NCI-H1417 treated with DMSO at 0.1 percent for 48 hours (cell line): ENCODE data around the gene MT1F.
"Not testable (repeated sequence)": the region's sequence is repeated elsewhere in the genome, so short reads cannot be mapped to it uniquely, and the experiment has no call there.

ENCODE experiments used
- DNase-seq: peaks from one replicate; lab custom pipeline; 2025; lab: John Stamatoyannopoulos, UW

Gene MT1F

GRCh38 chr16:56672761-56673536 is 15.2 kb downstream of the MT1F start:
- no peak for DNase-seq

DNA sequence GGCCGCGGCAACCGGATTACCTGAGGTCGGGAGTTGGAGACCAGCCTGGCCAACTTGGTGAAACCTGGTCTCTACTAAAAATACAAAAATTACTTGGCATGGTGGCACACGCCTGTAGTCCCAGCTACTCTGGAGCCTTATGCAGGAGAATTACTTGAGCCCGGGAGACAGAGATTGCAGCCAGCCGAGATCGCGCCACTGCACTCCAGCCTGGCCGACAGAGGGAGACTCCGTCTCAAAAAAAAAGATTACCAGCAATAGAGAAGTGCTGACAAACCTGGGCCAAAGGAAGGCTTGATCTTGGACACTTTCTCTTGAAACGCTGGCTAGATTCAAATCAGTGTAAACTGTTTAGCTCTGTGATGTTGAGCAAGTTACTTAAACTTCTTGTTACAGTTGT is 16.2 kb downstream of the MT1F start:
- DNase-seq = no peak

- not testable (repeated sequence) for DNase-seq
Observed at GRCh38 chr16:56674570-56674969, 16.8 kb downstream of the MT1F start.

DNA sequence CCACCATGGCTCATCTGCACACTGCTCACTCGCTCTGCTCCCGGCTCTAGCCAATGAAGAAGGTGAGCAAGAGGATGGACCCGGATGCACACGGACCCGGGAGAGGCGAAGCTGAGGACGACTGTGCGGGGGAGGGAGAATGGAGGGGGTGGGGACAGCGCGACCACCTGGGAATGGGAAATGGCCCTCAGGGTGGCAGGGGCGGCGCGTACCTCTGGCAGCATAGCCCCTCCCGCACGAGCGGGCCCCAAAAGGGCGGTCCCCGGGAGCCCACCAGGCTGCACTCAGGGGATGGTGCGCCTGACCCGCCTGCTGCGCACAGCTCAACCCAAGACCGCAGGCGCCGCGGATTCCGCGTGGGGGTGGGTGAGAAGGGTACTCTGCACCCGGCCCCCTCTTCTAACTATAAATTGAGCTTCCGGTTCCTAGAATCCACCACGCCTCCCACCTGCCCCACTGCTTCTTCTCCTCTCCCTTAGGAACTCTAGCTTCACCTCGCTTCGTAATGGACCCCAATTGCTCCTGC is 18.0 kb downstream of the MT1F start:
- DNase-seq = no peak

GRCh38 chr16:56677474-56677873 is 19.7 kb downstream of the MT1F start:
- DNase-seq = no peak

DNA sequence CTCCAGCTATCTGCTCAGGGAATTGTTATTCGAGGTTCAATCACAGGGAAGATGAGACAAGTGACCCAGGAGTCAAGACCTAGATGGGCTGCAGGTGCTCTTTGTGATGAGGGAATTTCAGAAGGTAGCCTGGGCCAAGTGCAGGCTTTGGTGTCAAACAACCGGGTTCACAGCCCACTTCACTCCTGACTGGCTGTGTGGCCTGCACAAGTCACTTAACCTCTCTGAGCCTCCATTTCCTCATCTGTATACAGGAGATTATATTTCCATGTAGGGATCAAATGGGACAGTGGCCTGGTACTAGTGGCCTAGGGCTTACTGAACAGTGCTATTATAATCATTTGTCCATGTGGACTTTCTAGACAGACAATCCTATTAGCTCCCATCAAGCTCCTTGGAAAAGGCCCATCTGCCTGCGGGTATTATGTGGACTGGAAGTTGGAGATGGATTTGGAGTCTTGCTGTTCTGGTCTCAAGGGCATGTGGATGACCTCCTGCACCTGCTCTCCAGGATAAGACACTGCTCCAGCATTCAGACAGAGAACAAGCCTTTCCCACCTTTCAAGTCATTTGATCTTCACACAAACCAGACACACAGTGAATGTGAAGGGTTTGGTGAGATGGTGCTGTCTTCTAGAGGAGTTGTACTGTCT is 21.4 kb downstream of the MT1F start:
- no peak for DNase-seq

- DNase-seq = no peak
Observed at GRCh38 chr16:56679818-56680217, 22.1 kb downstream of the MT1F start.

DNA sequence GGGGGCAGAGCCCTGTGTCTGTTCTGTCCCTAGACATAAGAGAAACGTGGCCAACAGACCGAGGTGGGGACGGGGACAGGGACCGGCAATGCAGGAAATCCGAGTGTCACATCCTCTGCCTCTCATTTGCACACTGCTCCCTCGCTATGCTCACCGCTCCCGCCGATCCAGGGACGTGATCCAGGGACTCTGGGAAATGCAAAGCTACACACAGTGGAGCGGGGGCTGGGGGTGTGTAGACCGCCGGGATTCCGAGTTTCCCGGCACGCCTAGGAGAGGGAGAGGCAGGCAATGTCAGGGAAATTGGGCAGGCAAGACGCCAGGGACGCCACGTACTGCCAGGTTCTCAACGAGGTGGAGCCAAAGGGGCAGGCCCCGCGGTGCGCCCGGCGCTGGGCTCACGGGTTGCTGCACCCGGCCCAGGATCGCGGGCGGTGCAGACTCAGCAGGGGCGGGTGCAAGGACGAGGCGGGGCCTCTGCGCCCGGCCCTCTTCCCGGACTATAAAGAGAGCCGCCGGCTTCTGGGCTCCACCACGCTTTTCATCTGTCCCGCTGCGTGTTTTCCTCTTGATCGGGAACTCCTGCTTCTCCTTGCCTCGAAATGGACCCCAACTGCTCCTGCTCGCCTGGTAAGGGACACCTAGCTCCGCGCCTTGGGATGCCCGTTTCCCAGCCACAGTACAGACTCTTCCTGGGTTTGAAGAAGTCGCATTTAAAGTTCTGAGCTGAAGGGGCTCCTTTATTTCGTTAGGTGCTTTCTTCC is 24.4 kb downstream of the MT1F start, which contains the start of gene MT1X:
TSS of gene MT1X (plus strand) at position 532 of the 764 bp plus-strand sequence. CDS start at position 603, 71 bp downstream.
- DNase-seq = peak; percentile 4

DNA sequence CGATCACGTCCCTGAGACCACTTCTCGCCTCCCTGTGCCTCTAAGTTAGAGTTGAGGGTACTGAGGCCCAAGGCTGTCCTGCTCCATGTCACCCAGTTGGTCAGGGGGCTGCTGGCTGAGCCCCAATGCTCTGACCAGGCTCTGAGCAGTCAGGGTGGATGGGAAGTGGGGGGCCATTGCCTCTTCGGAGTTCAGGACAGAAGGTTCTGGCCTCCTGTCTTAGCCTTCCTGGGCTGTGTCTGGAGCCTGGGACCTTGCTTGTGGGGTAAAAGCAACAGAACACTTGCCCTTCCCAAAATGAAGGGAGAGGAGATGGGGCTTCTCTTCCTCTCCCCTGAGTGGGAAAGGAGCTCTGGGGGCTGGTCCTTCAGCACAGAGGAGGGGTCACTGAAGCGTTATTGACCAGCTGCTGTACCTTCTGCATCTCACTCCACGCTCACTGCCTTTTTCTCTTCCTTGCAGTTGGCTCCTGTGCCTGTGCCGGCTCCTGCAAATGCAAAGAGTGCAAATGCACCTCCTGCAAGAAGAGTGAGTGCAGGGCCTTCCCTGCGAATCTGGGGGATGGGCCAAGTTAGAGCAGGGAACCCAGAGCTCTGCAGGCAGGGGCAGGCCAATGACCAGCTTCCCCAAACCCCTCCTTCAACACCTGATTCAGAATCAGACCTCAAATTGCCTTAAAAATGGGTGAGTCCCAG is 25.1 kb downstream of the MT1F start:
- DNase-seq = no peak

DNA sequence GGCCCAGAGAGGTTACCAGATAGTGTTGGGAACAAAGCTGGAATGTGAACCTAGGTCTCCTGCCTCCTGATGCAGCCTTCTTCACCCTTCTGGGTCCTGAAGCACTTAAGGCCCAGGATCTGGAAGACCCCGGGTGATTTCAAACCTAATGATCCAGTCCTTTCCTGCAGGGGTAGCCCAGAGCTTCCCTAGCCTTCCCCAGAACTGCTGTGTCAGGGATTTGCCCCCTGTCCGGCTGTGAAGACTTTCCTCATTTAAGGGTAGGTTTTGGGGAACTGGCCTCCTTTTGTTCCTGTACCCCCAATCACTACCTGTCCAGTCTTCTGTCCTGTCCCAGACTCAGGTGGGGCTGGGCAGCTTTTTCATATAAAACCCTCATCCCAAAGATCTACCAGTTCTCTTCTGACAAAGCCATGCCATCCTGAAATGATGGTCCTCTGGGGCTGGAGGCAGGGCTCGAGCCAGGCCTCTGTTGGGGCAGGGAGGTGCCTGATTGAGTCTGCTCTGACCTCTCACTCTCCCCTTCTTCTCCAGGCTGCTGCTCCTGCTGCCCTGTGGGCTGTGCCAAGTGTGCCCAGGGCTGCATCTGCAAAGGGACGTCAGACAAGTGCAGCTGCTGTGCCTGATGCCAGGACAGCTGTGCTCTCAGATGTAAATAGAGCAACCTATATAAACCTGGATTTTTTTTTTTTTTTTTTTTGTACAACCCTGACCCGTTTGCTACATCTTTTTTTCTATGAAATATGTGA is 25.8 kb downstream of the MT1F start:
- no peak for DNase-seq

- no peak for DNase-seq
Observed at GRCh38 chr16:56684256-56684925, 26.6 kb downstream of the MT1F start.

GRCh38 chr16:56684926-56685590 is 27.3 kb downstream of the MT1F start:
- no peak for DNase-seq

DNA sequence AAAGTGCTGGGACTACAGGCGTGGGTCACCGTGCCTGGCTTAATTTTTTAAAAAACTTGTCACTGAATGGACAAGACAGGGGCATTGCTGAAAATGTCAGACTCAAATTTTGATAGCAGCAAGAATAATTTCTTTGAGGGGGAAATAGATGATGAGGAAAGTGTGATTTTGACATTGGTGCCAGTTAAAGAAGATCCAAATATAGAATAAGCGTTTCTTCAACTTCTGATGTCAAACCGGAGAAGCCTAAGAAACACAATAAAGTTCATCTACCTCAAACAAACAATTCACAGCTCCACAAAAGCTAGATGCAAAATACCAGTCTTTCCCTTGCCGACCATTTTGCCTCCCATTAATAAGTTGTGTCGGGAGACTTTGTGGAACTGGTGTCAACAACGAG is 29.0 kb downstream of the MT1F start:
- no peak for DNase-seq

GRCh38 chr16:56688762-56689161 is 31.0 kb downstream of the MT1F start:
- DNase-seq = no peak

DNA sequence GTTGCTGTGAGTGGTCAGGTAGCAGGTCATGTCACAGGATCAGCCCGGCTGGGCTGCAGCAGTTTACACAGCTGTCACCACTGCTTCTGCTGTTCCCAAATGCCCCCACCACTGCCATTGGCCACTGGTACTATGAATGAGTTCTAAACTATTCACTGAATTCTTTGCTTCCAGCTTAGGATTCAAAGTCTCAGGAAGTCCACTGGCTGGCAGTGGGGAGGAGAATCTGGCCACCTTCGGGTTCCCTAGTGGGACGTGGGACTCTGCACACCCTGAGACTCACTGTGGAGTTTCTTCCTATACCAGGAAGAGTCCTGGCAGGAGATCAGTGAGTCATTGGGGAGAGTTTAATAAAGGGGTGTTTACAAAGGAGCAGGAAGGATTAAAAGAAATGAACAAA is 31.4 kb downstream of the MT1F start:
- no peak for DNase-seq

DNA sequence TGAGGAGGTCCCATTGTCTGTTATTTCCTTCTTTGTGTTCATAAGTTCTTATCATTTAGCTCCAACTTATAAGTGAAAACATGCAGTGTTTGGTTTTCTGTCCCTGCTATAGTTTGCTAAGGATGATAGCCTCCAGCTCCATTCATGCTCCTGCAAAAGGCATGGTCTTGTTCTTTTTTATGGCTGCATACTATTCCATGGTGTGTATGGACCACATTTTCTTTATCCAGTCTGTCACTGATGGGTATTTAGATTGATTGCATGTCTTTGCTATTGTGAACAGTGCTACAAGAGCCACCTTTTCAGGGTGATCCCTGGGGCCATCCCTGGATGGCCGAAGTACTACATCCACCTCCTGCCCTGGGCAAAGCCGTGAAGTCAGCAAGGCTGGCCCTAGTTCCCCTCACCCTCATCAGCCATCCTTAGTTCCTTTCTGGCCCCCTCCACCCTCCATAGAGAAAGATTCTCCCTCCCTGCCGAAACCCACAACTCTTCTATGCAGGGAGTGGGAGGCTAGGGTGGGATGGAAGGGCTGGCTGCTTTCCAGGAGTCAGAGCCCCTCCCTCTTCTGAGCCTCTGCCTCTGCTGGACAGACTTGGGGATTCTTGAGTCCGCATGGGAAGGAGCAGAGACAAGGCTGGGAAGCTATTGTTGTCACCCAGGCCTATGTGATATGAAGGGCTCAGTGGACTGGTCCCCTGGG is 32.8 kb downstream of the MT1F start:
- DNase-seq = no peak

- no peak for DNase-seq
Observed at GRCh38 chr16:56691885-56692284, 34.1 kb downstream of the MT1F start.

GRCh38 chr16:56695246-56695645 is 37.5 kb downstream of the MT1F start:
- DNase-seq = no peak

- no peak for DNase-seq
Observed at GRCh38 chr16:56697456-56698155, 39.8 kb downstream of the MT1F start.
